Smooth muscle cell (in vitro differentiated cells): ENCODE results near the gene GFOD1. TPM values are rescaled to one million over a fixed set of nuclear protein-coding genes. Genes with fewer than 3 reads are reported as not detected.

Experiments used
- DNase-seq: peaks from one replicate; lab custom pipeline; 2025; ENCODE audit not compliant: unreplicated experiment; lab: John Stamatoyannopoulos, UW
- H2AFZ ChIP-seq: fragments of 200-600 bp; sonication (generic); 2 replicates; pipeline ENCODE4 v1.6.0; 2016; ENCODE audit warnings: antibody characterized with exemption, low read depth, mild to moderate bottlenecking
- H3F3A ChIP-seq: fragments of 200-600 bp; sonication (generic); 2 replicates; pipeline ENCODE4 v1.6.0; 2017; ENCODE audit warnings: antibody characterized with exemption, low read depth
- H3K27ac ChIP-seq: fragments of 200-600 bp; sonication (generic); 2 replicates; pipeline ENCODE4 v1.5.1; 2016; ENCODE audit warnings: low read depth, mild to moderate bottlenecking
- H3K27me3 ChIP-seq: fragments of 200-600 bp; sonication (generic); 2 replicates; pipeline ENCODE4 v1.6.1; 2016; ENCODE audit warnings: low read depth, mild to moderate bottlenecking
- H3K36me3 ChIP-seq: fragments of 200-600 bp; sonication (generic); 2 replicates; pipeline ENCODE4 v1.5.1; 2016; ENCODE audit warnings: low read depth
- H3K4me1 ChIP-seq: fragments of 200-600 bp; sonication (generic); 2 replicates; pipeline ENCODE4 v1.5.1; 2016; ENCODE audit warnings: low read depth
- H3K4me2 ChIP-seq: fragments of 200-600 bp; sonication (generic); 2 replicates; pipeline ENCODE4 v1.6.0; 2016; ENCODE audit warnings: mild to moderate bottlenecking
- H3K4me3 ChIP-seq: fragments of 200-600 bp; sonication (generic); 2 replicates; pipeline ENCODE4 v1.5.1; 2016; ENCODE audit warnings: mild to moderate bottlenecking
- H3K79me2 ChIP-seq: fragments of 200-600 bp; sonication (generic); 2 replicates; pipeline ENCODE4 v1.6.0; 2016; ENCODE audit warnings: low read depth, mild to moderate bottlenecking
- H3K9ac ChIP-seq: fragments of 200-600 bp; sonication (generic); 2 replicates; pipeline ENCODE4 v1.6.0; 2016; ENCODE audit warnings: low read depth
- H3K9me3 ChIP-seq: fragments of 200-600 bp; sonication (generic); replicated peaks from 2 replicates; pipeline ENCODE4 v1.5.1; 2016; ENCODE audit warnings: low read depth
- H4K20me1 ChIP-seq: fragments of 200-600 bp; sonication (generic); 2 replicates; pipeline ENCODE4 v1.6.0; 2016; ENCODE audit warnings: low read depth
- CTCF ChIP-seq: fragments of 200-600 bp; sonication (generic); IDR thresholded peaks from 2 replicates; pipeline ENCODE4 v1.5.1; 2017; ENCODE audit warnings: borderline replicate concordance, mild to moderate bottlenecking, antibody characterized with exemption; ENCODE audit not compliant: insufficient read depth, poor library complexity, severe bottlenecking
- WGBS: methylation state at CpG from one replicate; pipeline ENCODE4 v1.1.7; 2016; ENCODE audit warnings: low lambda C conversion rate; 5-methylcytosine and 5-hydroxymethylcytosine counted together
- polyA plus RNA-seq: library from polyadenylated mRNA; unstranded; fragments of >200 nt; fragmentation: Nextera tagmentation; extraction: Ambion mirVana; gene quantifications from 2 replicates; pipeline ENCODE4 v1.2.1, GENCODE V29; 2016
- total RNA-seq: library from RNA; depleted of rRNA; stranded (reverse); fragments of >200 nt; gene quantifications from 2 replicates; pipeline ENCODE4 v1.2.3, GENCODE V29; 2014

The GFOD1 gene
- total and polyA plus RNA-seq, 2 experiments from 2014 or later: 9.6 to 14.0 TPM

- no peaks in the 10 kb centered on the region for H3K9me3 ChIP-seq
- H3K27ac ChIP-seq: peak overlapping the region; percentile 6
- H3K79me2 ChIP-seq: no peaks in the 10 kb centered on the region
- no peak overlapping the region for H3K9ac ChIP-seq
- no peak overlapping the region for H3K4me3 ChIP-seq
- no peak overlapping the region for H3K4me2 ChIP-seq
- H3F3A ChIP-seq: no peaks in the 10 kb centered on the region
- peak; percentile 90 for TF ChIP-seq CTCF
- no peaks in the 10 kb centered on the region for H3K4me1 ChIP-seq
- no peaks in the 10 kb centered on the region for H3K36me3 ChIP-seq
- H2AFZ ChIP-seq: no peak overlapping the region
- peak; percentile 51 for DNase-seq
- 14% methylated on average over 11 of the region's 11 CpGs for WGBS
- H4K20me1 ChIP-seq: no peaks in the 10 kb centered on the region
- no peaks in the 10 kb centered on the region for H3K27me3 ChIP-seq
These were observed 150.8 kb downstream of the GFOD1 start for GRCh38 chr6:13336553-13336952.

- Histone ChIP-seq H3K4me3 (no peak overlapping the region), H4K20me1 (no peaks in the 10 kb centered on the region), H3K4me2 (no peak overlapping the region), H3K36me3 (no peaks in the 10 kb centered on the region), H3K79me2 (no peaks in the 10 kb centered on the region), H3K4me1 (no peaks in the 10 kb centered on the region), H3K9me3 (no peaks in the 10 kb centered on the region), H3K9ac (no peak overlapping the region), H2AFZ (peak overlapping the region; percentile 9), H3K27ac (no peak overlapping the region), H3F3A (no peaks in the 10 kb centered on the region), H3K27me3 (no peaks in the 10 kb centered on the region)
- DNase-seq: no peak
- no peak for TF ChIP-seq CTCF
- 8% methylated on average over 3 of the region's 3 CpGs for WGBS
These were observed 152.4 kb downstream of the GFOD1 start for GRCh38 chr6:13334953-13335352.

- no peak for DNase-seq
- Histone ChIP-seq H3K4me3 (no peak overlapping the region), H3K9ac (no peak overlapping the region), H3F3A (peaks cover 4% of the 10 kb centered on the region), H3K27ac (no peak overlapping the region), H3K4me1 (peaks cover 4% of the 10 kb centered on the region), H4K20me1 (no peaks in the 10 kb centered on the region), H3K9me3 (no peaks in the 10 kb centered on the region), H2AFZ (no peak overlapping the region), H3K4me2 (no peak overlapping the region), H3K36me3 (no peaks in the 10 kb centered on the region), H3K79me2 (peaks cover 4% of the 10 kb centered on the region), H3K27me3 (no peaks in the 10 kb centered on the region)
- TF ChIP-seq CTCF: no peak
- WGBS: 97% methylated on average over 2 of the region's 2 CpGs
These were observed 155.1 kb downstream of the GFOD1 start for GRCh38 chr6:13332349-13332706.

GRCh38 chr6:13331516-13332348 is 155.7 kb downstream of the GFOD1 start:
- Histone ChIP-seq H3K9ac (no peak overlapping the region), H3K9me3 (no peaks in the 10 kb centered on the region), H3K27ac (no peak overlapping the region), H3K4me2 (no peak overlapping the region), H2AFZ (no peak overlapping the region), H3K27me3 (no peaks in the 10 kb centered on the region), H3K79me2 (peaks cover 9% of the 10 kb centered on the region), H3K4me3 (no peak overlapping the region), H3F3A (peaks cover 4% of the 10 kb centered on the region), H3K4me1 (peaks cover 10% of the 10 kb centered on the region), H4K20me1 (no peaks in the 10 kb centered on the region), H3K36me3 (no peaks in the 10 kb centered on the region)
- TF ChIP-seq CTCF: peak; percentile 65
- 63% methylated on average over 13 of the region's 13 CpGs for WGBS
- no peak for DNase-seq
